H54 (cell line): Measurements from ENCODE around the gene NKD2.
"Not testable (repeated sequence)": the region's sequence is repeated elsewhere in the genome, so short reads cannot be mapped to it uniquely, and the experiment has no call there.

Experiments used
- DNase-seq: peaks from one replicate; pipeline ENCODE4 v3.0.0; 2011; ENCODE audit warnings: low spot score, mixed read lengths; ENCODE audit not compliant: insufficient read length
- FAIRE-seq: peaks from 3 replicates; lab custom pipeline; 2011; peaks lifted over from hg19 to GRCh38; lab: Jason Lieb, UNC
- POLR2A ChIP-seq: IDR thresholded peaks from 2 replicates; pipeline ENCODE4 v1.6.1; 2011; ENCODE audit warnings: low read depth, mild to moderate bottlenecking, low read length

The NKD2 gene

GRCh38 chr5:1056611-1057484 lies 48.2 kb downstream of the NKD2 start:
- no peak for DNase-seq
- no peak for FAIRE-seq
- no peak for TF ChIP-seq POLR2A

GRCh38 chr5:1057485-1058082 lies 49.0 kb downstream of the NKD2 start:
- FAIRE-seq (no peak), DNase-seq (no peak)
- no peak for TF ChIP-seq POLR2A

GRCh38 chr5:1058083-1058945 lies 49.7 kb downstream of the NKD2 start:
- no peak for FAIRE-seq
- DNase-seq = no peak
- no peak for TF ChIP-seq POLR2A

GRCh38 chr5:1058988-1059883 lies 50.6 kb downstream of the NKD2 start:
- DNase-seq = no peak
- FAIRE-seq = no peak

GRCh38 chr5:1059884-1060263 lies 51.3 kb downstream of the NKD2 start:
- FAIRE-seq (no peak), DNase-seq (no peak)
- TF ChIP-seq POLR2A = no peak

More at GRCh38 chr5:1058988-1059883, 50.6 kb downstream of the NKD2 start:
- no peak for TF ChIP-seq POLR2A

- no peak for FAIRE-seq
- no peak for TF ChIP-seq POLR2A
- no peak for DNase-seq
Measured at GRCh38 chr5:1060535-1060981, 52.0 kb downstream of the NKD2 start.

- DNase-seq, FAIRE-seq: not testable (repeated sequence)
Measured at GRCh38 chr5:1061292-1061691, 52.7 kb downstream of the NKD2 start.

- no peak for TF ChIP-seq POLR2A
- DNase-seq (no peak), FAIRE-seq (no peak)
Measured at GRCh38 chr5:1061916-1062315, 53.3 kb downstream of the NKD2 start.

- TF ChIP-seq POLR2A = no peak
- no peak for FAIRE-seq
Measured at GRCh38 chr5:1062761-1063568, 54.4 kb downstream of the NKD2 start.

GRCh38 chr5:1063661-1064382 lies 55.2 kb downstream of the NKD2 start:
- DNase-seq = no peak
- TF ChIP-seq POLR2A = no peak
- no peak for FAIRE-seq

More at GRCh38 chr5:1062761-1063568, 54.4 kb downstream of the NKD2 start:
- no peak for DNase-seq

GRCh38 chr5:1064383-1065142 lies 56.0 kb downstream of the NKD2 start:
- no peak for FAIRE-seq
- DNase-seq = no peak
- TF ChIP-seq POLR2A = no peak
